NCI-H2171 treated with DMSO at 0.1 percent for 48 hours (cell line): ENCODE results near the gene DBX1.
A peak's percentile ranks its signal among the peaks of the same experiment; 100 is the strongest.
"Not testable (repeated sequence)": the region's sequence is repeated elsewhere in the genome, so short reads cannot be mapped to it uniquely, and the experiment has no call there.

Experiments
- DNase-seq: peaks from one replicate; lab custom pipeline; 2025; lab: John Stamatoyannopoulos, UW

Gene DBX1

GRCh38 chr11:20161230-20161918 lies 1.1 kb upstream of the DBX1 start:
- no peak for DNase-seq

GRCh38 chr11:20159466-20160381 lies 551 bp downstream of the DBX1 start:
- no peak for DNase-seq

GRCh38 chr11:20158597-20159257 lies 1.5 kb downstream of the DBX1 start:
- DNase-seq, result no peak

GRCh38 chr11:20157728-20158127 lies 2.5 kb downstream of the DBX1 start:
- no peak for DNase-seq

- no peak for DNase-seq
Measured at GRCh38 chr11:20156876-20157613, 3.2 kb downstream of the DBX1 start.

- no peak for DNase-seq
Measured at GRCh38 chr11:20156280-20156875, 3.9 kb downstream of the DBX1 start.

GRCh38 chr11:20155683-20156279 lies 4.5 kb downstream of the DBX1 start:
- DNase-seq, result no peak

GRCh38 chr11:20154381-20154780 lies 5.9 kb downstream of the DBX1 start:
- DNase-seq, result no peak

- no peak for DNase-seq
Measured at GRCh38 chr11:20138707-20139106, 21.6 kb downstream of the DBX1 start.

GRCh38 chr11:20137637-20138036 lies 22.6 kb downstream of the DBX1 start:
- no peak for DNase-seq

GRCh38 chr11:20134991-20135736 lies 25.1 kb downstream of the DBX1 start:
- no peak for DNase-seq

- no peak for DNase-seq
Measured at GRCh38 chr11:20132667-20133039, 27.6 kb downstream of the DBX1 start.

GRCh38 chr11:20131788-20132666 lies 28.2 kb downstream of the DBX1 start:
- no peak for DNase-seq

GRCh38 chr11:20129665-20130064 lies 30.6 kb downstream of the DBX1 start:
- DNase-seq, result no peak

GRCh38 chr11:20128528-20128825 lies 31.8 kb downstream of the DBX1 start:
- not testable (repeated sequence) for DNase-seq

GRCh38 chr11:20127671-20128527 lies 32.4 kb downstream of the DBX1 start:
- DNase-seq, result peak; percentile 31

GRCh38 chr11:20126724-20127123 lies 33.6 kb downstream of the DBX1 start:
- DNase-seq, result no peak

GRCh38 chr11:20125927-20126326 lies 34.3 kb downstream of the DBX1 start:
- DNase-seq, result no peak

GRCh38 chr11:20122131-20122530 lies 38.1 kb downstream of the DBX1 start:
- no peak for DNase-seq
